COR-L47 (cell line): ENCODE measurements around the gene BCAS4.
A peak's percentile ranks its signal among the peaks of the same experiment; 100 is the strongest.

Experiments
- DNase-seq: peaks from one replicate; lab custom pipeline; 2025; lab: John Stamatoyannopoulos, UW

BCAS4 gene

GRCh38 chr20:50821994-50822393 is 27.1 kb downstream of the BCAS4 start:
- DNase-seq: no peak

GRCh38 chr20:50823319-50823718 is 28.5 kb downstream of the BCAS4 start:
- DNase-seq: no peak

GRCh38 chr20:50824137-50824536 is 29.3 kb downstream of the BCAS4 start:
- DNase-seq: no peak

- no peak for DNase-seq
Measured at GRCh38 chr20:50826121-50826520, 31.3 kb downstream of the BCAS4 start.

GRCh38 chr20:50828363-50829136 is 33.7 kb downstream of the BCAS4 start:
- DNase-seq: no peak

GRCh38 chr20:50831622-50832021 is 36.8 kb downstream of the BCAS4 start:
- DNase-seq: no peak

GRCh38 chr20:50834599-50835005 is 39.7 kb downstream of the BCAS4 start:
- DNase-seq: no peak

GRCh38 chr20:50837532-50838321 is 42.9 kb downstream of the BCAS4 start:
- DNase-seq: no peak

GRCh38 chr20:50838322-50838625 is 43.4 kb downstream of the BCAS4 start:
- DNase-seq: no peak

GRCh38 chr20:50838707-50839385 is 44.0 kb downstream of the BCAS4 start:
- no peak for DNase-seq

GRCh38 chr20:50842821-50843220 is 48.0 kb downstream of the BCAS4 start:
- no peak for DNase-seq

GRCh38 chr20:50843331-50844276 is 48.7 kb downstream of the BCAS4 start:
- no peak for DNase-seq

- no peak for DNase-seq
Measured at GRCh38 chr20:50844430-50845100, 49.7 kb downstream of the BCAS4 start.

- DNase-seq: no peak
Measured at GRCh38 chr20:50845566-50846215, 50.8 kb downstream of the BCAS4 start.

GRCh38 chr20:50848341-50848808 is 53.5 kb downstream of the BCAS4 start:
- DNase-seq: no peak

GRCh38 chr20:50848846-50849673 is 54.2 kb downstream of the BCAS4 start:
- peak; percentile 36 for DNase-seq

- no peak for DNase-seq
Measured at GRCh38 chr20:50850721-50851286, 55.9 kb downstream of the BCAS4 start.

- no peak for DNase-seq
Measured at GRCh38 chr20:50852085-50852484, 57.2 kb downstream of the BCAS4 start.

- DNase-seq: no peak
Measured at GRCh38 chr20:50854506-50855249, 59.8 kb downstream of the BCAS4 start.
